ENCODE results near the gene ASAP3.

The ASAP3 gene

DNA sequence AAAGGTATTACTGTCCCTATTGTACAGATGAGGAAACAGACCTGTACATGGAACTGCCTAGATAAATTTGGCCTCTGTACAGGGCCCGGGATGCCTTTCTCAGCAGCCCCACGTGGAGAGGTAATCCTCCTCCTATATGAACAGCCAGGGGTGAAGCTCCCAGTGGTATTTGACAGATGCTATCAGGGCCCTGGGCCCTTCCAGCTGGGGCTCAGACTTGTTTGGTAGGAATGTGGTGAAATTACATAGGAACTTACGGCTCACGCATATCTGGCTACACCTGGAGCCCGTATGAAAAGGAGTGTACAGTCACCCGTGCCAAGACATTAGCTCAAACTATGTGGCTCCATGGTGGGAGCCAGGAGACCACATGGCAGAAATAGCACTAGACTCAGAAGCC, 34.7 kb downstream of the ASAP3 start:
- no peak for DNase-seq (ENCODE audit: low spot score)

DNA sequence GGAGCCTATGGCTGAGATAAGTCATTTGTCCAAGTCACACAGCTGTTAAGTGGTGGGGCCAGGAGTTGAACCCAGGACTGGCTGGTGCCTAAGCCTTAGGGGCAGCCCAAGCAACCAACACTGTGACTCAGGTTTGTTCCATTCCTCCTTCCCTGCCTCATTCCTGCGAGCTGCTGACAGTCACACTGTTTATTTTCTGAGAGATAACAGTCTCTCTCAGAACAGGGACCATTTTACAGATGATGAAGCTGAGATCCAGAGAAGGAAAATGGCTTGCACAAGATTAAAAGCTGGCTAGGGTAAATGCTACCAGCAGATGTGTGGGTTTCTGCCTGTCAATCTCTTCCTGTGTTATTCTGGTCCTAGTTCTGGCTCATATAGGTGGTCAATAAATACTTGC, 35.1 kb downstream of the ASAP3 start:
- no peak for DNase-seq (ENCODE audit: low spot score)

DNA sequence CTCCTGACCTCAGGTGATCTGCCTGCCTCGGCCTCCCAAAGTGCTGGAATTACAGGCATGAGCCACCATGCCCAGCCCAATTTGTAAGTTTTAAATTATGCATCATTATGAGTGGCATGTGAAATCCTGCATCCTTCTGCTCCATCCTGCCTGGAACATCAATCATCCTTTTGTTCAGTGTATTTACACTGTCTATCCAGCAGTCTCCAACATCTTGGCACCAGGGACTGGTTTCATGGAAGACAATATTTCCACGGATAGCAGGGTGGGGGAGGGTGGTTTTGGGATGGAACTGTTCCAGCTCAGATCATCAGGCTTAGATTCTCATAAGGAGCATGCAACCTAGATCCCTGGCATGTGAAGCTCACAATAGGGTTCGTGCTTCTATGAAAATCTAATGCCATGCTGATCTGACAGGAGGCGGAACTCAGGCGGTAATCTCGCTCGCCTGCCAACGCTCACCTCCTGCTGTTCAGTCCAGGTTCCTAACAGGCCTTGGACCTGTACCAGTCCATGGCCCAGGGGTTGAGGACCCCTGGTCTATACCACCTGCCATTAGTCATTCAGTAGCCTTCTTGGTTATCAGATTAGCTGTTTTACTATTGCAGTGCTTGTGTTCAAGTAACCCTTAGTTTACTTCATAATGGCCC, 37.2 kb downstream of the ASAP3 start:
- DNase-seq (ENCODE audit: low spot score): no peak

DNA sequence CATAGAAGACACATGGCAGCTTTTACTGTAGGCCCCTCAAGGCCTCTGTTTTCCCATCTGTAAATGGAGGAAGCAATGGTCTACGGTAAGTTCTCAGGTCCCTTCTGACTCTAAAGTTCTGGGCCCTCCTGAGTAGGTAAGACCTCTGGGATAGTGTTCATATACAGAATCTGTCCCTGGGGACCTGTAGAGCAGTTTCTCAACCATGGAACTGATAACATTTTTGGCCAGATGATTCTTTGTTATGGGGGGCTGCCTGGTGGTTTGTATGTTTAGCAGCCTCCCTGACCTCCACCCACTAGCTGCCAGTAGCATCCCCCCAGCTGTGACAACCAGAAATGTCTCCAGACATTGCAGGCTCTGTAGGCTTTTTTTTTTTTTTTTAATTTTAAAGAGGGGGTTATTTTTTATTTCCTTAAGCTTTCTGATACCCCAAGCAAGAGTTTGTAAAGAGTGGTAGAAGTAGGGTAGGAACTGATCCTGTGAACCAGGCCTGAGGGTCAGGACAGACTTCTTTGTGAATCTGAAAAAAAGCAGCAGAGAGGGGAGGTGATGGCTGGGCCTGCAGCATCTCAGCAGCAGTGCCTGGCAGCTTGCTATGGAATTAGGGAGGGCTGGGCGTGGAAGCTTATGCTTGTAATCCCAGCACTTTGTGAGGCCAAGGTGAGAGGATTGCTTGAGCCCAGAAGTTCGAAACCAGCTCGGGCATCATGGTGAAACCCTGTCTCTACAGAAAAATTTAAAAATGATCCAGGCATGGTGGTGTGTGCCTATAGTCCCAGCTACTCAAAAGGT, 39.2 kb downstream of the ASAP3 start:
- peak; percentile 68 for DNase-seq (ENCODE audit: low spot score)

DNA sequence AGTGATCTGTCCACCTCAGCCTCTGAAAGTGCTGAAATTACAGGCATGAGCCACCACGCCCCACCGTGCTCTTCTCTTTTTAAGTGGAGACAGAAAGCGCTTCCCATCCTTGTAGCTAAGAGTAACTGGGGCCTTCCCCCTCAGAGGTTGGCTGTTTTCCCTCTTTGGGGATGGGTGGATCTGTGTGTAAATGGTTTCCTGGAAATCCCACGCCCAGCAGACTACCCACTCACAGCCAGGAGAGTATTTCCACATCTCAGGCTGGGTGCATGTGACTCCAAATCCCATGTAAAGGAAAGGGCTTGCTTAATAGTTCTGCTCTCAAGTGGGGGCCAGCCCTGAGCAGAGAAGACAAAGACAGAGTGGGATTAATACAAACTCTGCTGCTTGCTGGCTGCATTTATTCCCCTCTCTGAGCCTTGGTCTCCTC, 39.9 kb downstream of the ASAP3 start:
- no peak for DNase-seq (ENCODE audit: low spot score)

DNA sequence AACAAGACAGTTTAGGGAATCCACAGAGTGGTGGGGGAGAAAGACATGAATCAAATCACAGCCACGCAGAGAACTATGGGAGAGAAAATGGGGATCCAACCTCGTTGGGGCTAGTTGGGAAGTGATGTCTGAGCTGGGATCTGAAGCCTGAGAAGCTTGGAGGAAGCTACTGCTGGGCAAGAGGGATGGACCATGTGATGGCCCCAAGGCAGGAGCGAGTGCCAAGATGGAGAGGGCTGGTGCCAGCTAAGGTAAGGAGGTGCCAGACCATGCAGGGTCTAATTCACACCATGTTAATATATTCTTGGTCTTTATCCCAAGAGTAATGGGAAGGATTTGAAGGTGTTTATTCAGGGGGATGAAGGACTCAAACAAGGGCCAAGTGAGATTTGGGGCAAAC, 41.2 kb downstream of the ASAP3 start:
- no peak for DNase-seq (ENCODE audit: low spot score)

DNA sequence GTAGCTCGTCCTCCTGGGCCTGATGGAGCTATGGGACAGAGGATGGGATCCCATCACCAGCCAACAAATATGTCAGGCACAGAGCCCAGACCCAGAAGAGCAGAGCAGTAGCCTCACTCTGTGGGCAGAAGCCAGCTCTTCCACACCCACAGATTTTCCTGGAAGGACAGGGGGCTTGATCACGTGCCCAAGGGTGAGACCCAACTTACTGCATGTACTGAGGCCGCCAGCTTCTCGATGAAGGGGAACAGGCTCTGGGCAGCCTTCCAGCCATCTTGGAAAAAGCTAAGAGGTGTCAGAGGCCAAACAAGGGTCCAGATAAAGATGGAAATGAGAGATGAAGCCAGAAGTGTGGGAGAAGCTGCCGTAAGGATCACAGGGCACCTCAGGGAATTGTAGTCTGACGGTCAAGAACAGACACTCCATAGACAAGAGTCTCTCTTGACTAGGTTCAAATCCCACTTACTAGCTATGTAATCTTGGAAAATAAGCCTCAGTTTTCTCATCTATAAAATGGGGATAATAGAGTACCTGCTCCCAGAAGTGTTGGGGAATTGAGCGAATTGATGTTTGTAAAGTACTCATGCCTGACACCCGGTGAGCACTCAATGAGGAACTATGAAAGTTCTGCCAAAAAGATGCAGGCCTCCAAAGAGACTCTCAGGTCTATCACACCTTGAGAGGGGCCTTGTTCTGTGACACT, 42.4 kb downstream of the ASAP3 start:
- DNase-seq (ENCODE audit: low spot score): no peak

DNA sequence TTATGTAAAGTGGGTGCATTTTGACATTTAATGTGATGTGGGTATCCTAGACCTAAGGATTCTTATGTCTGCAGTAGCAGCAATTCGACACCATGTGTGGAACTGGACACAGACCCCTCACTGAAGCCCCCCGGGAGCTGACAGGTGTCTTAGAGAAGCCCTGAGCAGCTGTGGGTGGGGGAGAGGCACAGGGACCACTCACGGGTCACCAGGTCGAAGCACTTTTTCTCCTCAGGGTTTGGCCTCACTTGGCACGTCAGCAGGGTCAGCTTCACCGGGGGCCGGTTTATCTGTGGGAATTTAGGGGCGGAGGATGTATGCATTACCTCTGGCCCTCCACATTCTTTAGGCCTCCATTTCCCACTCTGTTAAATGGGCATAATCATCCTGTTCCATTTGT, 45.4 kb downstream of the ASAP3 start:
- DNase-seq (ENCODE audit: low spot score): no peak

DNA sequence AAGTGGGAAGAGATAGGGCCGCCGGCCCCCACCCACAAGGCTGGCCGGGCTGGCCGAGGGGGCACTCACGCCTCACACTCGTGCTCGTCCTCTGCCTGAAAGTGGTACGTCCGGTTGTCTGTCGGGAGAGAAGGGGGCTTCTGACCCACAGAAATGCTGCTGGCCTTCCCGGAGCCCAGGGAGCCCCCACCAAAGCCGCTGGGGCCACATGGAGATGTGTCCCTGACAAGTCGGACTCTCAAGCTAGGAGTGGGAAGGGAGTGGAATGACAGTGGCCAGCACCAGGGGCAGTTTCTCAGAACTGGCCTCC, 46.7 kb downstream of the ASAP3 start:
- no peak for DNase-seq (ENCODE audit: low spot score)

DNA sequence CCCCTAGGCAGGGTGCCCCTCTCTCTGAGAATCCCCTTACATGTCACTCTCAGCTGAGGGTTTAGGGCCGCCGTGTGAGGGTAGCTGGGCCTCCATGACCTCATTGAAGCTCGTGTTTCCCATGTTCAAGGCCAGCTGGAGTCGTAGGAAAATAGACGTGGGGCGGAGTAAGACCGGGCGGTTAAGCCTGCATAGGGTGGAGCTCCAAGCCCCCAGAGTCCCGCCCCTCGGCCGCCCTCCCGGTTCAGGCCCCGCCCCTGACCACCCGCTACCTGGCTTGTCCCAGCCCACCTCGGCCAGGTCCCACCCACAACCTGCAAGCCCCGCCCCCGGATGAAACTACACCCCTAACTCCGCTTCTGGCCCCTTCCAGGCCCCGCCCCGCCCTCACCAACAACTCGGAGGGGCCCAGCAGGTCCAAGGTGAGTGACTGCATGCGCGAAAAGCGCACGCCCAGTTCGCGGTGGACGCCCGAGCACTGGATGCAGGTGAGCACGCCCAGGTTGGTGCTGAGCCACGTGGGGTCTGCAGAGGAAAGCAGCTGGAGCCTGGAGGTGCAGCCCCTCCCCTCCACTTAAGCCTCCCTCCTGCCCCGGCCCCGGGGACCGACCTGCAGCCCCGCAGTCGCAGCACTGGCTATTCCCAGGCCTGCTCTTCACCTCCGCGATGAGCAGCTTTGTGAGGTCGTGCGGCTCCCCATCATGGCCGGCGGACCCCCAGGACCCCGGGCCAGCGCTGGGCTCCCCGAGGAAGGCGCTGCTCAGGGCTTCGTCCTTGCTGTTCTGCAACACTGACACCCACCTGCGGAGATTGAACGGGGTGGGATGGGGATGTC, 47.2 kb downstream of the ASAP3 start:
- no peak for DNase-seq (ENCODE audit: low spot score)

DNA sequence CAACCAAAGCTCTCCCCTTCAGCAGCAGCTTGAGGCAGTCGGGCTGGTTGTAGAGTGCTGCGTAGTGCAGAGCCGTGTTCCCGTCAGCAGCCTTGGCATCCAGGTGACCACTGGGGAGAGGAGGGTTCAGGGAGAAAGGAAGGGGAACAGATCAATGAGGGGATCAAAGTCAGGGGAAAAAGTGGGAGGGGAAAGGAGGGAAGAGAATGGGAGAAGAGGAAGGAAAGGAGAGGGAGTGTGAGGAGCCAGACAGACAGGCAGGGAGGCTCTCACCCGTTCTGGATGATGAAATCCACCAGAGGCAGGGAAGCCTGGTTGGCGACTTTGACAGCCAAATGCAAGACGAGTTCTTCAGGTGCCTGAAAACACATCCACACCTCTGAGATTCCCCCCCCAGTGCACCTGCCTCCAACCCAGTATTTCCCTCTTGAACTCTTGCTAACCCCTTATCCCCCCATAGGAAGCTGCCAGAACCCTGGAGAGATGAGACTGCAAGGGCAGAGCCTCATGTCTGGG, 49.7 kb downstream of the ASAP3 start:
- DNase-seq (ENCODE audit: low spot score): no peak

DNA sequence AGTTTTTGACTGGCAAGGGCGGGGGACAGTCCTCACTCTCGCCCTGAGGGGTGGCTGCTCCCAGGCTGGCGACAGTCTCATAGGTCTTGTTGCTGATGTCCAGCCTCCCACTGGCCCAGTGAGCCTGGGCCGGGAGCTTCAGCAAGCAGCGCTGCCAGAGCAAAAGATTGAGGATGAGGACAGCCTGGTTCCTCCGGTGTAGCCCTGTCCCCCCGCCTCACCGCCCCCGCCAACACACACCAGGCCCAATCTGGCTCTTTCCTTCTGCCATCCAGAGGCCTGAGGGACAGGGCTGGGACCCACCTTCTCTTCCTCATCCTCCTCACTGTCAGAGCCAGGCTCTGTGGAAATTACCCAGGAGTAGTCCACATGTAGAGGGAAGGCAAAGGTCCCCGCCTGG, 50.9 kb downstream of the ASAP3 start:
- no peak for DNase-seq (ENCODE audit: low spot score)

DNA sequence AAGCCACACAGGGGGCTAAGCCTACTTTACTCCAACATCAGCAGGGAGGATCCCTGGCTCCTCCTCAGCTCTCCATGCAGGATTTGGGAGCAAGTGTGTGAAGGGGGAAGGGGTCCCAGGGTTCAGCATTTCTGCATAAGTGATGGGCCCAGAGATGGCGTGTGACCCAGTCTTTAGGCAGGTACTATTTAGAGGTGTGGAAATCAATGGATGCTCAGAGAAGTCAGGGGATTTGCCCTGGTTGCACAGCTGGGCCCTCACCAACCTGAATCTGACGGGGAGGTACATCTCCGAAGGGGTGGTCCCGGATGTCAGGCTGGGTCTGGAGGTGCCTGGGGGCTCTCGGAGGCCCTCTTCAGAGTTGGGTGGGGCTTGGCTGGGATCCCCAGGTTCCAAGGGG, 52.5 kb downstream of the ASAP3 start:
- DNase-seq (ENCODE audit: low spot score): no peak

DNA sequence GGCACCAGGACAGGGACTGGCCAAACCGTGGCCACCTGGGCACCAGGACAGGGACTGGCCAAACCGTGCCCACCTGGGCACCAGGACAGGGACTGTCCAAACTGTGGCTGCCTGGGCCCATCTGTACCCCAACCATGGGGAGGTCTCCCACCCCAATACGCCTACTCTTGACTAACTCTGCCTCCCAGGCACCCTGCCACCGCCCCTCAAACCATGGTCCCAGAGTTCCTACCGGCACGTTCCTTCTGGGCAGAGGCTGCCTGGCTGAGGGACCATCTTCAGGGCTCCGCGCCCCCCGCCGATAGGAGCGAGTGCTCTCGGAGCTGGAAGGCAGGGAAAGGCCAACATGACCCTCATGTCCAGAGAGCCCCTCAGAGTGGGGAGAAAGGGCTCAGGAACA, 53.2 kb downstream of the ASAP3 start:
- no peak for DNase-seq (ENCODE audit: low spot score)

DNA sequence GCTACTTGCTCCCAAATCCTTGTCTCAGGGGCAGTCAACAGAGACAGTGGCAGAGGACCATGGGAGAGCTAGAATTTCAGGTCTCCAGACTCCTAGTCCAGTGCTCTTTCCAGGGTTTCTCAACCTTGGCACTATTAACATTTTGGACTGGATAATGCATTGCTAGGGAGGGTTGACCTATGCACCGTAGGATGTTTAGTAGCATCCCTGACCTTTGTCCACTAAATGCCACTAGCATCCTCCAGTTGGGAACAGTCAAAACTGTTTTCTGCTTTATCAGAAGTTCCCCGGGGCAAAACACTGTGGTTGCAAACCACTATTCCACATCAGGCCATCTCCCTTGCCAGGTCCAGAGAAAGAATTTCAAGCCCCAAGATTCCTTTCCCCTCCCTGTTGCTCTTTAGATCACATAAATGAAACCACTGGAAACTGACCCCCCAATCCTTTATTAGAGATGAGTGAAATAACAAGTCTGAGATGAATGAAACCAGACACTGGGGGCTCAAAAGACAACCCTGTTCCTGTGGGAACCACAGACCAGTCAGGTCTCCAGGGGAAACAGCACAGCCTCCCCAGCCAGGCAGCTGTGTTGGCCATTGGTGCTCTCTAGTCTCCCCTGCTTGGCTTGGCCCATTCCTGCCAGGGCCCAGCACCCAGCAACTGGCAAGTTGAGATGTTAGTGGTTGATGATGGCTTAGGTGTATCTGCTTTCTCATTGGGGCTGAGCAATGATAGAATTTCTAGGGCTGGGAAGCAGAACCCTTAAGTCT, 55.7 kb downstream of the ASAP3 start:
- DNase-seq (ENCODE audit: low spot score): no peak

DNA sequence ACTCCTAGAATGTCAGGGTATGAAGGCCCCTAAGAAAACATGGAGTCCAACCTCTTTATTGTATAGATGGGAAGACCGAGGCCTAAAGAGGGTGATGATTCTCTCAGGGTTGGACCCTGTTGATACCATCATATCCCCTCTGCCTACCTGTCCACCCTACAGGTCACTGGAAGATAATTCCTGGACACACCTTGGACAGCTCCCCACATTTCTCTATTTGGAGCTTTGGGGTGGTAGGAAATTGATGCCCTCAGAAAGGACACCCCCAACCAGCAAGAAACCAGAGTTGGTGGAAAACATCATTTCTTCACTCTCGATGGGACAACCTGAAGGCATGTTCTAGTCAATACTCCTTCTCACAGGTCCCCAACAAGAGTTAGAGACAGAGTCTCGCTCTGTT, 56.4 kb downstream of the ASAP3 start:
- DNase-seq (ENCODE audit: low spot score): no peak

DNA sequence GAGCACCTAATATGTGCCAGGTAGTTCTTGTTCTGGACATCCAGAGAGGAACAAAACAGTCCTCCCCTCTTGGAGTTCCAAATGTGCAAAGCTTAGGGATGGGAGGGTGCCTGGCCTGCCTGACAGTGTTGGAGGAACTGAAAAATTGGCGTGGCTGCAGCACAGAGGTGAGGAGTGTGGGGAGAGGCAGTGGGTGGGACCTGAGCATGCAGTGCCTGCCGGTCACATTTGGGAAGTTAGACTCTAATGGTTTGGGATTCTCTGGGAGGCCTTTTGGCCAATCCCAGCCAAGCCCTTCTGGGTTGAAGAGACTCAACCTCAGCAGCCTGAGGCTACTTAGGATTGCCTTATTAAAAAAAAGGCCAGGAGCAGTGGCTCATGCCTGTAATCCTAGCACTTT, 57.2 kb downstream of the ASAP3 start:
- no peak for DNase-seq (ENCODE audit: low spot score)

DNA sequence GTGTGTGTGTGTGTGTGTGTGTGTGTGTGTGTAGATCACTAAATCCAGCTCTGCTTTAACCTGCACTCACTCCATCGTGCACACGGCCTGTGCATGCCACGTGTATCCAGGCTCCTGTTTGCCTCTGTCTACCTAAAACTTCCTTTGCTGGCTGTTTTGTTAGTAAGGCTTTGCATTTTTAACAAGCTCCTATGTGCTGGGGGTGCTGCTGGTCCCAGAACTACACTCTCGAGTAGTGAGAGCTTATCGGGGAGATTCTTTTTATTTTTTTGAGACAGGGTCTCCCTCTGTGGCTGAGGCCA, 58.8 kb downstream of the ASAP3 start:
- DNase-seq (ENCODE audit: low spot score): no peak

DNA sequence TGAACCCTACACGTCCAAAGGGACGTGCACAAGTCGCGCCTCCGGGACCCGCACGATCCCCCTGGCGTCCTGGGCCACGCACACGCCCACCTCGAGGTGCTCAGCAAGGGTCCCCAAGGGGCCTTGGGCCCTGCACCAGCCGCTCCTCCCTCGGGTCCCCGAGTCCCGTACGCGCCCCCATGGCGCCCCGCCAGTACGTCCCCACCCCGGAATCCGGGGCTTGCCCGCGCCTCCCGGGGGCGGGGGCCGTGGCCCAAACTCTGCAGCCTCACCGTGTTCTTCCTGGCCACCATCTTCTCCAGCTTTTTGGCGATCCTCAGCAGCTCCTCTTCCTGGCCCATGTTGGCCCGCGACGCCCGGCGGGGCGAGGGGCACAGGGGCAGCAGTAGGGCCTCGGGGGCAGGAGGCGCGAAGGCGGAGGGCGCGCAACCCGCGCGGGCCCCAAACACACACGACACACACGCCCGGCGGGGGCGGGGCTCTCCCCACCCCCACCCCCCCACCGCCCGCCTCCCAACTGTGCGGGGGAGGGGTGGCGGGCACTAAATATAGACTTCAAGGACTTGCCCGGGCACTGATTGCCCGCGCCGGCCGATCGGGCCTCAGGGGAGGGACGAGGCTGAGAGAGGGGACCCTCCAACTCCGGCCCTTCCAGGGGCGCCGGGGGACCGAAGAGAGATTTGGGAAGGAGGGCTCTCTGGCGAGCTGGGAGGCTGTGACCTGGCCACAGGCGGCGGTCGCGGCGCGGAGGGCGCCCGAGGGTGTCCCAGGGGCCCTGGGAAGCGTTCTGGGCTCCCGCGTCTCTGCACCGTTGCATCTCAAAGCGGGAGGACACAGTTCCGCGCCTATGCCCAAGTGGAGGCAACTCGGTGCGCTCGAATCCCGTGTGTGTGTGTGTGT, 59.4 kb downstream of the ASAP3 start, which contains the start of gene TCEA3:
TSS of gene TCEA3 (minus strand) at position 456 of the 900 bp plus-strand sequence. CDS start at position 341, 115 bp downstream.
- DNase-seq (ENCODE audit: low spot score): no peak

All from D341Med (cell line).